HG03039 (cell line): Measurements from ENCODE around the gene ZMAT5.

Experiments used
- ATAC-seq: cut with Tn5 transposase; IDR thresholded peaks from one replicate; pipeline ENCODE4 v1.9.1; 2021; ENCODE audit warnings: mild to moderate bottlenecking, moderate library complexity; ENCODE audit not compliant: unreplicated experiment

ZMAT5 gene

GRCh38 chr22:29712119-29712518, 54.7 kb downstream of the ZMAT5 start:
- no peak for ATAC-seq

- no peak for ATAC-seq
Observed at GRCh38 chr22:29710922-29711593, 55.7 kb downstream of the ZMAT5 start.

GRCh38 chr22:29710193-29710592, 56.6 kb downstream of the ZMAT5 start:
- no peak for ATAC-seq

GRCh38 chr22:29707471-29707870, 59.3 kb downstream of the ZMAT5 start:
- no peak for ATAC-seq

GRCh38 chr22:29707010-29707409, 59.8 kb downstream of the ZMAT5 start:
- no peak for ATAC-seq

- no peak for ATAC-seq
Observed at GRCh38 chr22:29706486-29706885, 60.3 kb downstream of the ZMAT5 start.

- ATAC-seq: no peak
Observed at GRCh38 chr22:29705651-29706050, 61.2 kb downstream of the ZMAT5 start.

DNA sequence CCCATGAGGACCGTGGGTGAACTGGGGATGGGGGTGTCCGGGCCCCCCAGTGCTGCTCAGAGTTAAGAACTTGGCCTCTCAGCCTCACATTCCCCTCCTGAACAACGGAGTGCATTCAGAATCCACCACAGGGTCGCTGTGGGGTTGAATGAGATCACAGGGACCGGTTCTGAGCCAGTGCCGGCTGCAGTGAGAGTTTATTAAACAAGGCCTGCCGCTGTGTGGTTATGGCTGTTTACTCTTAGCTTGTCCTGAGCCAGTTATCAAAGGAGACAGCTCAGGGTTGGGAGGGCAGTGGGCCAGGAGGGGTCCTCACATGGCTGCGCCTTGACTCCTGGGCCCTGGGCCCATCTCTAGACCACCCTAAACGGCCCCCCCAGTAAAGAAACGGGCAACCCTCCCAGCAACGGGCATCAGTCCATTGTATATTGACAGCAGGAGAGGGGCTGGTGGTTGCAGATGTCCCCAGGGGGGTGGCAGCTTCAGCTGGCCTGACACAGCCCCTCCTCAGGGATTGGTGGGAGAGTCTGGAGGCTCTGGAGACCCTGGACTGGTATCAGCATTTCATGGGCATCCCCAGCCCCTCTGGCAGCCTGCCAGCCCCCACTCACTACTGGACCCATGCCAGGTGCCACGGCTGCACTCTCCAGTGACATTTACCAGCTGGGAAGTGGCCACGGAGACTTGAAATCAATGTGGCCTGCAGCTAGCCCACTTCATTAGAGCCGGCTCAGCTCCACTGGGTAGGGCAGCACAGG, 62.1 kb downstream of the ZMAT5 start:
- no peak for ATAC-seq

- ATAC-seq: no peak
Observed at GRCh38 chr22:29703569-29704195, 63.1 kb downstream of the ZMAT5 start.

GRCh38 chr22:29702931-29703501, 63.8 kb downstream of the ZMAT5 start:
- no peak for ATAC-seq

GRCh38 chr22:29702000-29702930, 64.5 kb downstream of the ZMAT5 start:
- ATAC-seq: no peak

DNA sequence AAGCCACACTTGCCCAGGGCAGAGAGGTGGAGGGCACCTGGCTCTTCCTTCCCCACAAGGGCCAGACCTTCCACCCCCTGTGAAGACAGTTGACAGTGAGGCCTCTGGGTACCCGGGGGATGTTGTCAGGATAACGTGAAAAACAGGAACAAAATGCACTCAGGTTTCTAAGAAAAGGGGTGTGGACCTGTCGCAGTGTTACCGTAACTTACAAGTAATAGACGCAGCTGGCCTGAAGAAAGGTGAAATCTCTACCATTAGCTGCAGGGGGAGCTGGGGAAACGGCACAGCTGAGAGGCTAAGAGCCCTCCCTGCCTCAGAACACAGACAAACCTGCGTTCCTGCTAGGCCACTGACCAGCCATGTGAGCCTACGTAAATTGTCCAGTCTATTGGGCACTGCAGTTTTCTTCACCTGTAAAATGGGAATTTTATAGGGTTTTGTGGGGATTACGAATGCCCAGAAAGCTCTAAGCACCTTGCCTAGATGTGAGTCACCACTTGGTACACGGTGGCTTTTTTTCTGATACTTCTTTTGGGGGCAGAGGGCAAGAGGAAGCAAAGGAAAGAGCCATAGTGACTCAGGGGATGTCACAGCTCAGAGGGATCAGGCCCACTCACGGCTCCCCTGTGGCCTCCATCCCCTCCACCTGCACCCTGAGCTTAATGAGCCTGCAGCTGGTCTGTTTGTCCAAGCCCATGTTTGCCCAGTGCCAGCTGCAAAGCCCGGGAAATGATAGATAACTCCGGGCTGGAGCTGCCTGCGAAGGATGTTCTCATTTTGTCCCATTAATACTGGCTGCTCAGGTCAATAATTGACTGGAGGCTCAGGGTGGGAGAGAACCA, 65.4 kb downstream of the ZMAT5 start:
- no peak for ATAC-seq

- no peak for ATAC-seq
Observed at GRCh38 chr22:29700900-29701154, 66.0 kb downstream of the ZMAT5 start.

- no peak for ATAC-seq
Observed at GRCh38 chr22:29700206-29700899, 66.5 kb downstream of the ZMAT5 start.

GRCh38 chr22:29697853-29698598, 68.8 kb downstream of the ZMAT5 start:
- no peak for ATAC-seq

DNA sequence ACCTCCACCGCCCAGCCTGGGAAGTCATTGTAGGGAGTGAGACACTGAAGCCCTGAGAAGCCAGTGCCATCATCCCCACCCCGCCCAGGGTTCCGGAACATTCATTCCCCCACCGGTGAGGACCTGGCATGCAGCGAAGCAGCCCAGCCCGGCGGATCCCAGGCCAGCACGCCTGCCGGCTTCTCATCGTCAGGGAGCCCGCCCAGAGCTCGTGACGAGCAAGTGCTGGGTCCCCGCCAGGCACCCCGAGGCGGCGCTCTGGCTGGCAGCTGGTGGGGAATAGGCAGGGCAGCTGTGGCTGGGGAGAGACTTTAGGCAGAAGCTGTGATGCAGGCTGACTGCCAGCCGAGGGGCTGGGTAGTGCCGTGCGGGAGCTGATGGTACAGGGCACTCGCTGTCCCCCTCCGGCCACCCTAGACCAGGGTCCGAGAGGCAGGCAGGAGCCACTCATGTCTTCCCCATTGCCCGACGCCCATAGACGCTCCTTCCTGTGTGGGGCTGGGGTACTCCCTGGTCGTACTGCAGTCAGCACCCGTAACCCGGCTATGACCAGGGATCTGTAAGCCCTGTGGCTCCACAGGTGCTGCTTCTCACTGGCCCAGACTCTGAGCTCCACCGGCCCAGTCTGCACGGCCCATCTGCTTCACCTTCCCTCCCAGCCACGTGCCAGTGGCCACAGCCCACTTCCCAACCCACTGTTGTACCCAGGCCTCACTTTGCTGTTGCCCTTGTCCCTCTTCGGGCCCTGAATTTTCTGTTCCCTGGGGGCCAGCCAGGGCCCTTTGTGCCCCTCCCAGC, 71.5 kb downstream of the ZMAT5 start:
- ATAC-seq: no peak

GRCh38 chr22:29693671-29694070, 73.1 kb downstream of the ZMAT5 start:
- ATAC-seq: no peak

DNA sequence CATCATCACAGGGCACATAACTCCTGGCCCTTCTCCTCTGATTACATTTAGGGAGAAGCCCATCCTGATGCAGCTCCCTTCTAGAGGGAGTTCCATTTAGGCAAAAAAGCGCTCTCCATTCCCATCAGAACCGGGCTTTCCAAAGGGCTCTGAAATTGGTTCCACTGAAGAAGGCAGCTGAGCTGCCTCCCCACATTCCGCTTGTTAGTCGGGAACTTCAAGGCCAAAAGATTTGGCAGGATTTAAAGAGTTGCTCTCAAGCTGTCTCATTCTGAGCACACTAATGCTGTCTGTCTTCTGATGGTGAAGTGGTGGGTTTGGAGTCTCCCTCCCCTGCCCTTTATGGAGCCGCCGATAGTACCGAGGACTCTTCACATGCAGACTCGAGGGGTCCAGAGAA, 73.6 kb downstream of the ZMAT5 start:
- ATAC-seq: no peak
